Measurements from ENCODE around the gene ALDH7A1. TPM values are rescaled to one million over a fixed set of nuclear protein-coding genes. Genes with fewer than 3 reads are reported as not detected.
"Not testable (repeated sequence)": the region's sequence is repeated elsewhere in the genome, so short reads cannot be mapped to it uniquely, and the experiment has no call there.

Gene ALDH7A1
- total and polyA plus RNA-seq, 11 donors = 12.3 to 67.6 (median 30.9) TPM

DNA sequence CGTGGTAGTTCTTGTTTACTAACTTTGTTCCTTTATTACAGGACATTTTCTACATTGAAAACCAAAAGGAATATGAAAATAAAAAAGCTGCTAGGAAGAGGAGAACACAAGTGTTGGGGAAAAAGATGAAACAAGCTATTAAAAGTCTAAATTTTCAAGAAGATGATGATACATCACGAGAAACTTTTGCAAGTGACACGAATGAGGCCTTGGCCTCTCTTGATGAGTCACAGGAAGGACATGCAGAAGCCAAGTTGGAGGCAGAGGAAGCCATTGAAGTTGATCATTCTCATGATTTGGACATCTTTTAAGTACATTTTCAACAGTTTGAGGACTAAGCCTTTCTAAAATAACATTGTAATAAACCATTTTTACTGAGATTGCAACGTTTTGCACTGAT, 29.5 kb upstream of the ALDH7A1 start:
- Histone ChIP-seq H3K36me3 (peaks cover 0 to 81% (median 56%) of the 10 kb centered on the region in 9 donors), H3K4me1 (peaks cover 0 to 14% (median 0%) of the 10 kb centered on the region in 12 donors), H3K9me3 (no peaks in the 10 kb centered on the region), H3K4me3 (no peak overlapping the region), H3K27me3 (no peaks in the 10 kb centered on the region), H3K27ac (no peak overlapping the region)
- intact Hi-C loops (cut with DNase I) = no loop called here
- DNase-seq (no peak), ATAC-seq (no peak)
- 56 to 63% (median 59%) methylated on average over 4 of the region's 4 CpGs for WGBS, 4 donors
- TF ChIP-seq, protein P1, sequence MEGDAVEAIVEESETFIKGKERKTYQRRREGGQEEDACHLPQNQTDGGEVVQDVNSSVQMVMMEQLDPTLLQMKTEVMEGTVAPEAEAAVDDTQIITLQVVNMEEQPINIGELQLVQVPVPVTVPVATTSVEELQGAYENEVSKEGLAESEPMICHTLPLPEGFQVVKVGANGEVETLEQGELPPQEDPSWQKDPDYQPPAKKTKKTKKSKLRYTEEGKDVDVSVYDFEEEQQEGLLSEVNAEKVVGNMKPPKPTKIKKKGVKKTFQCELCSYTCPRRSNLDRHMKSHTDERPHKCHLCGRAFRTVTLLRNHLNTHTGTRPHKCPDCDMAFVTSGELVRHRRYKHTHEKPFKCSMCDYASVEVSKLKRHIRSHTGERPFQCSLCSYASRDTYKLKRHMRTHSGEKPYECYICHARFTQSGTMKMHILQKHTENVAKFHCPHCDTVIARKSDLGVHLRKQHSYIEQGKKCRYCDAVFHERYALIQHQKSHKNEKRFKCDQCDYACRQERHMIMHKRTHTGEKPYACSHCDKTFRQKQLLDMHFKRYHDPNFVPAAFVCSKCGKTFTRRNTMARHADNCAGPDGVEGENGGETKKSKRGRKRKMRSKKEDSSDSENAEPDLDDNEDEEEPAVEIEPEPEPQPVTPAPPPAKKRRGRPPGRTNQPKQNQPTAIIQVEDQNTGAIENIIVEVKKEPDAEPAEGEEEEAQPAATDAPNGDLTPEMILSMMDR (IDR thresholded peaks at IDR 0.05) = no peak
- no peak for TF ChIP-seq POLR2A (IDR thresholded peaks at IDR 0.05)

DNA sequence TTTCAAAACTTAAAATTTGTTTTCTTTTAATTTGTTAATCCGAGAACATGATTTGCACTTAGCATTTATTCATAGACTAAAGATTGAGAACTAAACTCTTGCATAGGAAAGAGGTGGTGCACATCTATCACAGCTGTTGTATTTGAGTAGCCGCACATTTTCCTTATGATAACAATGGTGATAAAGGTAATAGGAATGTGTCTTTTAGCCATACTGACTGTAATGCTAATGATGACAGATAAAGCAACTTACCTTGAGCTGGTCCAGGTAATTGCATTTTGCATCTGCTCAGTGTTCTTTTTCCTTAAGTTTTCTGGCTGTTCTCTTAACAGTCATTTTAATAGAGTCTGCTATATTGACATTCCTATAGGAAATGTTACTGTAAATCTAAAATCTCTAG, 24.8 kb upstream of the ALDH7A1 start:
- H3K36me3 ChIP-seq = peaks cover 0 to 90% (median 76%) of the 10 kb centered on the region in 9 donors
- H3K9me3 ChIP-seq = no peaks in the 10 kb centered on the region
- WGBS, 4 donors = 89 to 93% (median 90%) methylated on average over 2 of the region's 2 CpGs
- H3K4me1 ChIP-seq = peaks cover 0 to 12% (median 0%) of the 10 kb centered on the region in 12 donors
- no peak overlapping the region for H3K27ac ChIP-seq
- DNase-seq (no peak), ATAC-seq (no peak)
- no peaks in the 10 kb centered on the region for H3K27me3 ChIP-seq
- intact Hi-C loops (cut with DNase I) = no loop called here
- H3K4me3 ChIP-seq = no peak overlapping the region
- TF ChIP-seq, protein P1 (IDR thresholded peaks at IDR 0.05) = no peak
- TF ChIP-seq POLR2A (IDR thresholded peaks at IDR 0.05) = no peak

DNA sequence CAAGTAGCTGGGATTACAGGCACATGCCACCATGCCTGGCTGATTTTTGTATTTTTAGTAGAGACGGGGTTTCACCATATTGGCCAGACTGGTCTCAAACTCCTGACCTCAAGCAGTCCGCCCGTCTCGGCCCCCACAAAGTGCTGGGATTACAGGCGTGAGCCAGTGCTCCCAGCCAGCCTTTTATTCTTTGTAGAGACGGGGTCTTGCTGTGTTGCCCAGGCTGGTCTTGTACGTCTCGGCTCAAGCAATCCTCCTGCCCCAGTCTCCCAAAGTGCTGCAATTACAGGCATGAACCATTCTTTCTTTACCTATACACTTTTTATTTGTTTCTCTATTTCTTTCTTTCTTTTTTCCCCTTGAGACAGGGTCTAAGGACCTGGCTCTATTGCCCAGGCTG, 22.6 kb upstream of the ALDH7A1 start:
- WGBS, 4 donors = 92 to 97% (median 96%) methylated on average over 8 of the region's 8 CpGs
- H3K27me3 ChIP-seq; H3K27ac ChIP-seq; intact Hi-C loops (cut with DNase I); H3K4me1 ChIP-seq; ATAC-seq; H3K9me3 ChIP-seq; H3K4me3 ChIP-seq; DNase-seq: not testable (repeated sequence)
- H3K36me3 ChIP-seq = peaks cover 0 to 94% (median 76%) of the 10 kb centered on the region in 9 donors

DNA sequence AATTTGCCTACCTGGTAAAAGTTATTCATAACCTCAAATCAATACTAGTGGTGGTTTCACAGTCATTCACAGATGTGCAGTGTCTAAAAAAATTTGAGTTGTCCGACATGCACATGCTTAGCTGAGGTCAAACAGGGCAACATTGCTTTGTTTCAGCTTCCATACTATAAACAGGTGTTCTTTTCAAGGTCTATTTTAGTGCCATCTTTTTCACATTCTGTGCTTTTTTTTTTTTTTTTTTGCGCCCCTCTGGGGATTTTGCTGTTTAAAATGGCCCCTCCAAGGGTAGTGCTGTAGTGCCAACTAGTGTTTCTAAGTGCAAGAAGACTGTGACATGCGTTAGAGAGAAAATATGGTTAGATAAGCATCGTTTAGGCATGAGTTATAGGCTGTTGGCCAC, 20.3 kb upstream of the ALDH7A1 start:
- Histone ChIP-seq H3K4me3 (no peak overlapping the region), H3K27ac (no peak overlapping the region), H3K9me3 (no peaks in the 10 kb centered on the region), H3K4me1 (peaks cover 0 to 9% (median 0%) of the 10 kb centered on the region in 12 donors), H3K27me3 (no peaks in the 10 kb centered on the region), H3K36me3 (peaks cover 0 to 93% (median 72%) of the 10 kb centered on the region in 9 donors)
- intact Hi-C loops (cut with DNase I) = no loop called here
- no peak for DNase-seq
- TF ChIP-seq, protein P1 (IDR thresholded peaks at IDR 0.05) = no peak
- TF ChIP-seq POLR2A (IDR thresholded peaks at IDR 0.05) = no peak
- 68 to 83% (median 80%) methylated on average over 4 of the region's 4 CpGs for WGBS, 4 donors
- no peak for ATAC-seq

DNA sequence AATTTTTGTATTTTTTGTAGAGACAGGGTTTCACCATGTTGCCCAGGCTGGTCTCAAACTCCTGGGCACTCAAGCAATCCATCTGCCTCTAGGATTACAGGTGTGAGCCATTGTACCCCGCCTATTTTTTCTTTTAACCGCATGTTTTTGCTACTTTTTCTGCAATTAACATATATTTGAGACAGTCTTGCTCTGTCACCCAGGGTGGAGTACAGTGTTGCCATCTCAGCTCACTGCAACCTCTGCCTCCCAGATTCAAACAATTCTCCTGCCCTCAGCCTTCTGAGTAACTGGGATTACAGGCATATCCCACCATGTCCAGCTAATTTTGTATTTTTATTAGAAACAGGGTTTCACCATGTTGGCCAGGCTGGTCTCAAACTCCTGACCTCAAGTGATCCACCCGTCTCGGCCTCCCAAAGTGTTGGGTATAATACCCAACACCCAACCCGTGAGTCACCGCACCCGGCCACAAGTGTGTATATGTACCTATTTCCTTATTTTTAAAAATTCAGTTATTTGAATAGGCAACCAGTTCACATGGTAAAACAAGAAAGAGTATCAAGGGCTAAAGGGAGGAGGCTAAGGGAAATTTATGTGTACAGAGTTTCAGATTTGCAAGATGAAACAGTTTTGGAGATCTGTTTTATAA, 19.0 kb upstream of the ALDH7A1 start:
- DNase-seq (no peak), ATAC-seq (no peak)
- TF ChIP-seq POLR2A (IDR thresholded peaks at IDR 0.05) = no peak
- TF ChIP-seq, protein P1 (IDR thresholded peaks at IDR 0.05) = no peak
- Histone ChIP-seq H3K27ac (no peak overlapping the region), H3K9me3 (no peaks in the 10 kb centered on the region), H3K27me3 (no peaks in the 10 kb centered on the region), H3K4me1 (peaks cover 0 to 12% (median 0%) of the 10 kb centered on the region in 12 donors), H3K4me3 (no peak overlapping the region), H3K36me3 (peaks cover 0 to 93% (median 72%) of the 10 kb centered on the region in 9 donors)
- intact Hi-C loops (cut with DNase I) = no loop called here
- 89 to 97% (median 91%) methylated on average over 7 of the region's 7 CpGs for WGBS, 4 donors
